OCI-LY7 (cell line): ENCODE measurements around the gene WNT3A. TPM values are rescaled to one million over a fixed set of nuclear protein-coding genes. Genes with fewer than 3 reads are reported as not detected.
A peak's percentile ranks its signal among the peaks of the same experiment; 100 is the strongest.

Experiments used
- BruUV-seq: library from RNA; stranded (reverse); fragments of 400-500 nt; replicated peaks from 2 replicates; lab custom pipeline; 2021; lab: Mats Ljungman, UMichigan
- CTCF ChIA-PET: fragments of 300-600 bp; sonication (Branson Sonifier 250); formaldehyde crosslinking; loops from one replicate; lab custom pipeline; 2022; ENCODE audit warnings: antibody characterized with exemption; ENCODE audit not compliant: unreplicated experiment; lab: Charles Lee
- POLR2A ChIA-PET: fragments of 300-600 bp; sonication (Branson Sonifier 250); formaldehyde crosslinking; loops from one replicate; lab custom pipeline; 2022; ENCODE audit warnings: antibody characterized with exemption; lab: Charles Lee
- DNase-seq: peaks from one replicate; pipeline ENCODE4 v3.0.0-alpha.2; 2015; ENCODE audit warnings: low spot score
- H2AFZ ChIP-seq: fragments of 200-600 bp; sonication (generic), shearing (Covaris generic); 2 replicates; pipeline ENCODE4 v1.6.1; 2014; ENCODE audit warnings: mild to moderate bottlenecking, antibody characterized with exemption, low read length, moderate library complexity
- H3K27ac ChIP-seq: fragments of 200-600 bp; sonication (generic); 2 replicates; pipeline ENCODE4 v1.5.1; 2014; ENCODE audit warnings: mixed run types, low read depth, mild to moderate bottlenecking, moderate library complexity, low read length, inconsistent platforms; ENCODE audit not compliant: poor library complexity, severe bottlenecking
- H3K36me3 ChIP-seq: fragments of 200-600 bp; sonication (generic); 2 replicates; pipeline ENCODE4 v1.6.1; 2014; ENCODE audit warnings: mild to moderate bottlenecking, antibody characterized with exemption, low read length, moderate library complexity, mixed read lengths; ENCODE audit not compliant: insufficient read depth
- H3K4me1 ChIP-seq: fragments of 200-600 bp; sonication (generic); 2 replicates; pipeline ENCODE4 v1.5.1; 2014; ENCODE audit warnings: mild to moderate bottlenecking, low read length; ENCODE audit not compliant: insufficient read depth, poor library complexity, severe bottlenecking
- H3K4me2 ChIP-seq: fragments of 200-600 bp; sonication (generic); 2 replicates; pipeline ENCODE4 v1.6.1; 2014; ENCODE audit warnings: mild to moderate bottlenecking, low read length
- H3K4me3 ChIP-seq: fragments of 200-600 bp; sonication (generic); 2 replicates; pipeline ENCODE4 v1.5.1; 2014; ENCODE audit warnings: mild to moderate bottlenecking, low read depth, low read length; ENCODE audit not compliant: poor library complexity, severe bottlenecking
- H3K79me2 ChIP-seq: fragments of 200-600 bp; sonication (generic); 2 replicates; pipeline ENCODE4 v1.6.1; 2016; ENCODE audit warnings: low read depth, mild to moderate bottlenecking, low read length, moderate library complexity, mixed read lengths; ENCODE audit not compliant: insufficient read depth
- H3K9me2 ChIP-seq: fragments of 200-600 bp; sonication (generic); 2 replicates; pipeline ENCODE4 v1.6.1; 2016; ENCODE audit warnings: mild to moderate bottlenecking, low read length, mixed read lengths; ENCODE audit not compliant: insufficient read depth
- H3K9me3 ChIP-seq: fragments of 200-600 bp; sonication (generic); 2 replicates; pipeline ENCODE4 v1.6.1; 2014; ENCODE audit warnings: mild to moderate bottlenecking, mixed run types, low read length, mixed read lengths
- H4K20me1 ChIP-seq: fragments of 200-600 bp; sonication (generic); 2 replicates; pipeline ENCODE4 v1.6.1; 2014; ENCODE audit warnings: mild to moderate bottlenecking, antibody characterized with exemption, low read length, moderate library complexity, mixed read lengths; ENCODE audit not compliant: insufficient read depth
- CTCF ChIP-seq: fragments of 200-600 bp; sonication (generic); conservative IDR thresholded peaks from 2 replicates; pipeline ENCODE4 v1.5.1; 2014; ENCODE audit warnings: mild to moderate bottlenecking, antibody characterized with exemption, low read length, moderate library complexity, mixed read lengths
- EZH2phosphoT487 ChIP-seq: fragments of 200-600 bp; sonication (generic); IDR thresholded peaks from 2 replicates; pipeline ENCODE4 v1.6.1; 2018; ENCODE audit warnings: low read depth, borderline replicate concordance, mild to moderate bottlenecking, mixed run types, antibody characterized with exemption, low read length, moderate library complexity, mixed read lengths
- intact Hi-C: fragments of 100-400 bp; cut with micrococcal nuclease; formaldehyde crosslinking; loops from one replicate; pipeline ENCODE4 v1.10.0; 2022; ENCODE audit not compliant: unreplicated experiment
- total RNA-seq, 2 experiments: library from RNA; depleted of rRNA in 1 of 2; stranded (reverse); fragments of >200 nt in 1 of 2; shearing (Covaris generic) in 1 of 2; gene quantifications; 2 replicates each; pipeline ENCODE4 v1.2.3, GENCODE V29; 2014 to 2022

The WNT3A gene
- total RNA-seq, 2 experiments from 2014 or later: not detected

- POLR2A ChIA-PET: interaction anchor here (1.3 kb wide), 1 partner anchor 19 kb away, joined by 3 read pairs; no protein-coding TSS in a partner anchor
- H4K20me1 ChIP-seq: no peaks in the 10 kb centered on the region; the same call in 1 of the 2 replicates
- DNase-seq: no peak
- H3K79me2 ChIP-seq: peaks cover 11% of the 10 kb centered on the region
- peak overlapping the region; percentile 74 for H3K4me2 ChIP-seq
- CTCF ChIA-PET: no interaction called here
- H3K9me3 ChIP-seq: no peaks in the 10 kb centered on the region
- peaks cover 23% of the 10 kb centered on the region for H3K4me1 ChIP-seq
- peak overlapping the region; percentile 81 for H3K4me3 ChIP-seq
- peak overlapping the region; percentile 14 for H3K27ac ChIP-seq
- intact Hi-C loops: no loop called here
- H3K9me2 ChIP-seq: no peaks in the 10 kb centered on the region
- H2AFZ ChIP-seq: no peak overlapping the region
- TF ChIP-seq CTCF: no peak
- no peak for TF ChIP-seq EZH2phosphoT487
- peaks cover 57% of the 10 kb centered on the region for H3K36me3 ChIP-seq
- BruUV-seq: TSS peak; percentile 91
Observed at GRCh38 chr1:228100822-228101613, 94.2 kb downstream of the WNT3A start.

GRCh38 chr1:228101614-228101993 is 94.8 kb downstream of the WNT3A start:
- Histone ChIP-seq H3K4me1 (peaks cover 23% of the 10 kb centered on the region), H4K20me1 (no peaks in the 10 kb centered on the region; the same call in 1 of the 2 replicates), H3K9me3 (no peaks in the 10 kb centered on the region), H3K36me3 (peaks cover 57% of the 10 kb centered on the region), H3K9me2 (no peaks in the 10 kb centered on the region), H3K79me2 (peaks cover 5% of the 10 kb centered on the region; the same call in 1 of the 2 replicates), H3K27ac (peak overlapping the region; percentile 14), H2AFZ (no peak overlapping the region), H3K4me3 (peak overlapping the region; percentile 81), H3K4me2 (peak overlapping the region; percentile 74)
- BruUV-seq: no TSS peak
- no peak for TF ChIP-seq EZH2phosphoT487
- TF ChIP-seq CTCF: no peak
- no peak for DNase-seq
- ChIA-PET POLR2A (interaction anchor here (0.5 to 1.3 kb wide), 2 partner anchors 19 to 20 kb away, joined by 3 to 4 read pairs; no protein-coding TSS in a partner anchor), CTCF (no interaction called here)
- intact Hi-C loops: no loop called here
